Measurements from ENCODE around the gene WIPF1. TPM values are rescaled to one million over a fixed set of nuclear protein-coding genes. Genes with fewer than 3 reads are reported as not detected.

WIPF1 gene
- polyA plus RNA-seq, 1 donor from 2014 or later = 0.25 TPM

GRCh38 chr2:174597009-174597344 is 627 bp downstream of the WIPF1 start:
- H3K27ac ChIP-seq (ENCODE audit: low read length) = no peak overlapping the region
- no peaks in the 10 kb centered on the region for H3K9me3 ChIP-seq (ENCODE audit: low read length)
- H3K79me2 ChIP-seq (replicated peaks; ENCODE audit: insufficient read depth, low read length) = no peaks in the 10 kb centered on the region
- no peak overlapping the region for H3K9ac ChIP-seq (ENCODE audit: low read length)
- no peaks in the 10 kb centered on the region for H3K27me3 ChIP-seq (ENCODE audit: insufficient read depth, low read depth, low read length)
- H4K20me1 ChIP-seq (ENCODE audit: insufficient read depth) = no peaks in the 10 kb centered on the region
- TF ChIP-seq MXI1 (conservative IDR thresholded peaks at IDR 0.05; ENCODE audit: poor library complexity, severe bottlenecking) (no peak), EZH2 (IDR thresholded peaks at IDR 0.05; ENCODE audit: borderline replicate concordance, insufficient read depth, low read length, poor library complexity, severe bottlenecking) (no peak), RAD21 (conservative IDR thresholded peaks at IDR 0.05) (no peak), CTCF (IDR thresholded peaks at IDR 0.05; ENCODE audit: poor library complexity, severe bottlenecking) (no peak), EP300 (conservative IDR thresholded peaks at IDR 0.05; ENCODE audit: poor library complexity, severe bottlenecking) (no peak), TAF1 (IDR thresholded peaks at IDR 0.05; ENCODE audit: low read depth) (no peak), POLR2AphosphoS5 (IDR thresholded peaks at IDR 0.05) (no peak), SMC3 (conservative IDR thresholded peaks at IDR 0.05; ENCODE audit: poor library complexity) (no peak)
- TF ChIP-seq, protein P1, sequence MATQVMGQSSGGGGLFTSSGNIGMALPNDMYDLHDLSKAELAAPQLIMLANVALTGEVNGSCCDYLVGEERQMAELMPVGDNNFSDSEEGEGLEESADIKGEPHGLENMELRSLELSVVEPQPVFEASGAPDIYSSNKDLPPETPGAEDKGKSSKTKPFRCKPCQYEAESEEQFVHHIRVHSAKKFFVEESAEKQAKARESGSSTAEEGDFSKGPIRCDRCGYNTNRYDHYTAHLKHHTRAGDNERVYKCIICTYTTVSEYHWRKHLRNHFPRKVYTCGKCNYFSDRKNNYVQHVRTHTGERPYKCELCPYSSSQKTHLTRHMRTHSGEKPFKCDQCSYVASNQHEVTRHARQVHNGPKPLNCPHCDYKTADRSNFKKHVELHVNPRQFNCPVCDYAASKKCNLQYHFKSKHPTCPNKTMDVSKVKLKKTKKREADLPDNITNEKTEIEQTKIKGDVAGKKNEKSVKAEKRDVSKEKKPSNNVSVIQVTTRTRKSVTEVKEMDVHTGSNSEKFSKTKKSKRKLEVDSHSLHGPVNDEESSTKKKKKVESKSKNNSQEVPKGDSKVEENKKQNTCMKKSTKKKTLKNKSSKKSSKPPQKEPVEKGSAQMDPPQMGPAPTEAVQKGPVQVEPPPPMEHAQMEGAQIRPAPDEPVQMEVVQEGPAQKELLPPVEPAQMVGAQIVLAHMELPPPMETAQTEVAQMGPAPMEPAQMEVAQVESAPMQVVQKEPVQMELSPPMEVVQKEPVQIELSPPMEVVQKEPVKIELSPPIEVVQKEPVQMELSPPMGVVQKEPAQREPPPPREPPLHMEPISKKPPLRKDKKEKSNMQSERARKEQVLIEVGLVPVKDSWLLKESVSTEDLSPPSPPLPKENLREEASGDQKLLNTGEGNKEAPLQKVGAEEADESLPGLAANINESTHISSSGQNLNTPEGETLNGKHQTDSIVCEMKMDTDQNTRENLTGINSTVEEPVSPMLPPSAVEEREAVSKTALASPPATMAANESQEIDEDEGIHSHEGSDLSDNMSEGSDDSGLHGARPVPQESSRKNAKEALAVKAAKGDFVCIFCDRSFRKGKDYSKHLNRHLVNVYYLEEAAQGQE (IDR thresholded peaks at IDR 0.05; ENCODE audit: borderline replicate concordance) = no peak
- no peak overlapping the region for H3K4me2 ChIP-seq (ENCODE audit: low read length)
- H2AFZ ChIP-seq (ENCODE audit: low read depth, low read length) = no peak overlapping the region
- H3K4me3 ChIP-seq (ENCODE audit: low read length) = no peak overlapping the region
- H3K36me3 ChIP-seq (ENCODE audit: insufficient read depth, low read length) = no peaks in the 10 kb centered on the region
- H3K9me2 ChIP-seq (ENCODE audit: insufficient read depth, low read length) = no peaks in the 10 kb centered on the region
- H3F3A ChIP-seq (ENCODE audit: insufficient read depth, low read length, poor library complexity, severe bottlenecking) = no peaks in the 10 kb centered on the region

- H3K4me3 ChIP-seq (ENCODE audit: low read length) = no peak overlapping the region
- H3K36me3 ChIP-seq (ENCODE audit: insufficient read depth, low read length) = no peaks in the 10 kb centered on the region
- no peaks in the 10 kb centered on the region for H3K27me3 ChIP-seq (ENCODE audit: insufficient read depth, low read depth, low read length)
- H3K79me2 ChIP-seq (replicated peaks; ENCODE audit: insufficient read depth, low read length) = no peaks in the 10 kb centered on the region
- TF ChIP-seq POLR2AphosphoS5 (IDR thresholded peaks at IDR 0.05) = no peak
- no peak for TF ChIP-seq TAF1 (IDR thresholded peaks at IDR 0.05; ENCODE audit: low read depth)
- TF ChIP-seq RAD21 (conservative IDR thresholded peaks at IDR 0.05) = no peak
- TF ChIP-seq, protein P1 (IDR thresholded peaks at IDR 0.05; ENCODE audit: borderline replicate concordance) = no peak
- no peak for TF ChIP-seq CTCF (IDR thresholded peaks at IDR 0.05; ENCODE audit: poor library complexity, severe bottlenecking)
- no peak for TF ChIP-seq EZH2 (IDR thresholded peaks at IDR 0.05; ENCODE audit: borderline replicate concordance, insufficient read depth, low read length, poor library complexity, severe bottlenecking)
- TF ChIP-seq SMC3 (conservative IDR thresholded peaks at IDR 0.05; ENCODE audit: poor library complexity) = no peak
- no peak for TF ChIP-seq MXI1 (conservative IDR thresholded peaks at IDR 0.05; ENCODE audit: poor library complexity, severe bottlenecking)
- no peak for TF ChIP-seq EP300 (conservative IDR thresholded peaks at IDR 0.05; ENCODE audit: poor library complexity, severe bottlenecking)
- no peak overlapping the region for H3K4me2 ChIP-seq (ENCODE audit: low read length)
- no peaks in the 10 kb centered on the region for H3K9me3 ChIP-seq (ENCODE audit: low read length)
- no peak overlapping the region for H3K9ac ChIP-seq (ENCODE audit: low read length)
- no peak overlapping the region for H3K27ac ChIP-seq (ENCODE audit: low read length)
- no peaks in the 10 kb centered on the region for H3F3A ChIP-seq (ENCODE audit: insufficient read depth, low read length, poor library complexity, severe bottlenecking)
- H2AFZ ChIP-seq (ENCODE audit: low read depth, low read length) = no peak overlapping the region
- no peaks in the 10 kb centered on the region for H4K20me1 ChIP-seq (ENCODE audit: insufficient read depth)
- H3K9me2 ChIP-seq (ENCODE audit: insufficient read depth, low read length) = no peaks in the 10 kb centered on the region
These were observed 1.7 kb downstream of the WIPF1 start for GRCh38 chr2:174595891-174596397.
